ENCODE data around the gene ZBTB3.
A peak's percentile ranks its signal among the peaks of the same experiment; 100 is the strongest.

The ZBTB3 gene

DNA sequence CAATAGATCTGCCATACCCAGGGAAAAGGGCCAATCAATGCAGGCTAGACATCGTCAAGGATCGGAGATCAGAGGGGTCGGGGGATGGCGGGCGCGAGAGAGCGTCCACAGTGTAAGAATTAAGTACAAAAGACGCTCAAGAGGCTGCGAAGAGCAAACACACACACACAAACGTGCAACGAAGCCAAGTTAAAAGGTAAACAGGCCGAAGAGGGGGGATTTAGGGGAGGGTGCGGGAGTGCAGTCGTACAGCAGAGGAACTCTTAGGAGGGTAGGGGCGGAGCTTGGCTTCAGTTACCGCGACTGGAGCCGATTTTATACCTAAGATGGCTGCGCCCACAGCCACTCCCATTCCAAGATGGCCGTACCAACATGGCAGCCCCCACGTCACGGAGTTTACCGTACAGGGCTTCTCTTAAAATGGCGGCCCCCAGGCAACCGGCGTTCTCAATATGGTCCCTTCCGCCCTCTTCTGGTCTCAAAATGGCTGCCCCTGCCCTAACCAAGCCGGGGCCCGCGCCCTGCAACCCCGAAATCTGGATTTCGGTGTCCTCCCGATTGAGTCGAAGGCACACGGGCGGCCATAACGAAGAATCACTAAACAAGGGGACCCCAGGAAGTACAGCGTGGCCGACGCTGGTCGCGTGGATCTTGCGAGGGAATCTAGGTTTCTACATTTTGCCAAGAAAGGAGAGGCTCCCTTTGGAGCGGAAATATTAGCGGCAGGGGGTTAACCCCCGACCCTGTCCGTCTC lies 44.5 kb downstream of the ZBTB3 start (continued):
- TF ChIP-seq, protein P1, sequence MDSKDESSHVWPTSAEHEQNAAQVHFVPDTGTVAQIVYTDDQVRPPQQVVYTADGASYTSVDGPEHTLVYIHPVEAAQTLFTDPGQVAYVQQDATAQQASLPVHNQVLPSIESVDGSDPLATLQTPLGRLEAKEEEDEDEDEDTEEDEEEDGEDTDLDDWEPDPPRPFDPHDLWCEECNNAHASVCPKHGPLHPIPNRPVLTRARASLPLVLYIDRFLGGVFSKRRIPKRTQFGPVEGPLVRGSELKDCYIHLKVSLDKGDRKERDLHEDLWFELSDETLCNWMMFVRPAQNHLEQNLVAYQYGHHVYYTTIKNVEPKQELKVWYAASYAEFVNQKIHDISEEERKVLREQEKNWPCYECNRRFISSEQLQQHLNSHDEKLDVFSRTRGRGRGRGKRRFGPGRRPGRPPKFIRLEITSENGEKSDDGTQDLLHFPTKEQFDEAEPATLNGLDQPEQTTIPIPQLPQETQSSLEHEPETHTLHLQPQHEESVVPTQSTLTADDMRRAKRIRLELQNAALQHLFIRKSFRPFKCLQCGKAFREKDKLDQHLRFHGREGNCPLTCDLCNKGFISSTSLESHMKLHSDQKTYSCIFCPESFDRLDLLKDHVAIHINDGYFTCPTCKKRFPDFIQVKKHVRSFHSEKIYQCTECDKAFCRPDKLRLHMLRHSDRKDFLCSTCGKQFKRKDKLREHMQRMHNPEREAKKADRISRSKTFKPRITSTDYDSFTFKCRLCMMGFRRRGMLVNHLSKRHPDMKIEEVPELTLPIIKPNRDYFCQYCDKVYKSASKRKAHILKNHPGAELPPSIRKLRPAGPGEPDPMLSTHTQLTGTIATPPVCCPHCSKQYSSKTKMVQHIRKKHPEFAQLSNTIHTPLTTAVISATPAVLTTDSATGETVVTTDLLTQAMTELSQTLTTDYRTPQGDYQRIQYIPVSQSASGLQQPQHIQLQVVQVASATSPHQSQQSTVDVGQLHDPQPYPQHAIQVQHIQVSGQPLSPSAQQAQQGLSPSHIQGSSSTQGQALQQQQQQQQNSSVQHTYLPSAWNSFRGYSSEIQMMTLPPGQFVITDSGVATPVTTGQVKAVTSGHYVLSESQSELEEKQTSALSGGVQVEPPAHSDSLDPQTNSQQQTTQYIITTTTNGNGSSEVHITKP (tag by site-specific recombination; IDR thresholded peaks at IDR 0.05): peak; percentile 49
- TF ChIP-seq SP2 (tag by site-specific recombination; IDR thresholded peaks at IDR 0.05) (0 out of 2 replicates have a peak, but pooled peaks have one; percentile 10), ZNF341 (tag by site-specific recombination; IDR thresholded peaks at IDR 0.05; ENCODE audit: low read depth) (peak; percentile 49; the same call in 1 of the 2 replicates), ZSCAN23 (tag by site-specific recombination; IDR thresholded peaks at IDR 0.05) (no peak)
- TF ChIP-seq, protein P2, sequence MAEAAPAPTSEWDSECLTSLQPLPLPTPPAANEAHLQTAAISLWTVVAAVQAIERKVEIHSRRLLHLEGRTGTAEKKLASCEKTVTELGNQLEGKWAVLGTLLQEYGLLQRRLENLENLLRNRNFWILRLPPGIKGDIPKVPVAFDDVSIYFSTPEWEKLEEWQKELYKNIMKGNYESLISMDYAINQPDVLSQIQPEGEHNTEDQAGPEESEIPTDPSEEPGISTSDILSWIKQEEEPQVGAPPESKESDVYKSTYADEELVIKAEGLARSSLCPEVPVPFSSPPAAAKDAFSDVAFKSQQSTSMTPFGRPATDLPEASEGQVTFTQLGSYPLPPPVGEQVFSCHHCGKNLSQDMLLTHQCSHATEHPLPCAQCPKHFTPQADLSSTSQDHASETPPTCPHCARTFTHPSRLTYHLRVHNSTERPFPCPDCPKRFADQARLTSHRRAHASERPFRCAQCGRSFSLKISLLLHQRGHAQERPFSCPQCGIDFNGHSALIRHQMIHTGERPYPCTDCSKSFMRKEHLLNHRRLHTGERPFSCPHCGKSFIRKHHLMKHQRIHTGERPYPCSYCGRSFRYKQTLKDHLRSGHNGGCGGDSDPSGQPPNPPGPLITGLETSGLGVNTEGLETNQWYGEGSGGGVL (tag by site-specific recombination; IDR thresholded peaks at IDR 0.05): peak; percentile 93

DNA sequence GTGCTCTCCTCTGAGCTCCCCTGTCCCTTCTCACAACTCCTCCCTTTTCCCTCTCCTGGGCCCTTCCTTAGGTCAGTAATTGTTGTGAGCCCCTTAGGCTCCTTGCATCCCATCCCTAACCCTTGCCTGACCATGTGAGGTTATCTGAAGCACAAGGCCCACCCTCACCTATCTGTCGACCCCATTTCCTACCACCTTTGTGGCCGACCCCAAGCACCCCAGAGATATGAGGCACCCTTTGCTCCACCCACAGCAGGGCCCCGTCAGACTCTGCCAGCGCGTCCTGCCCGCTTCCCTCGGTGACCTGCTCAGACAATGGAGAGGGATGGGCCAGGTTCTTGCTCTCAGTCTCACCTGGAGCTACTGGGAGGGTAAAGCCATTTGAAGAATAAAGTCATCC lies 45.2 kb downstream of the ZBTB3 start:
- Histone ChIP-seq H3K9me3 (ENCODE audit: control insufficient read depth, insufficient read depth, low read depth, low read length) (no peaks in the 10 kb centered on the region), H3K27ac (ENCODE audit: extremely low read depth, low read depth, low read length) (no peak overlapping the region), H3K4me3 (ENCODE audit: low read depth, low read length) (no peak overlapping the region), H3K4me1 (ENCODE audit: control insufficient read depth, insufficient read depth, low read length) (peaks cover 3% of the 10 kb centered on the region; the same call in 1 of the 2 replicates), H3K36me3 (ENCODE audit: control insufficient read depth in 2 of 2, insufficient read depth in 1 of 2, low read length in 2 of 2) (peaks cover 0 to 89% of the 10 kb centered on the region in 2 experiments; a peak in 1 of 3 replicates)
- CTCF ChIA-PET: no interaction called here
- POLR2A ChIA-PET: interaction anchor here (0.8 to 3.4 kb wide), 10 partner anchors 10 to 133 kb away, joined by 3 to 11 read pairs (median 4); partner anchors contain the start of genes C11orf98, CSKMT, HNRNPUL2 and LBHD1
- peak; percentile 48 for TF ChIP-seq ZBTB48 (tag by site-specific recombination; IDR thresholded peaks at IDR 0.05)
- TF ChIP-seq ZNF24 (tag by site-specific recombination; IDR thresholded peaks at IDR 0.05): no peak

DNA sequence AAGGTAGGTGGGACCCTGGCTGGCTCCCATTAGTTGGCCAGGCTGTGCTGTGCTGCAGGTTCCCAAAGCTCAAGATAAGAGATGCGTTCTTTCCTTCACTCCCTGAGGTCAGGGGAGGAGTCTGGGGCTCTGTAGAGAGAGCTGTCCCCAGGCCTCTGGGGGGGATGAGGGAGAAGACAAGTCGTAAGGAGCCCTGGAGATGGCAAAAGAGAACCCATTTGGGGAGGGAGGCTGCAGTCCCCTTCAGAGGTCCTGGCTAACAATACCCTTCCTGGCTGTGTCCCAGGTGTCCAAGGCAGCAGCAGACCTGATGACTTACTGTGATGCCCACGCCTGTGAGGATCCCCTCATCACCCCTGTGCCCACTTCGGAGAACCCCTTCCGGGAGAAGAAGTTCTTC lies 45.6 kb downstream of the ZBTB3 start:
- CTCF ChIA-PET: no interaction called here
- TF ChIP-seq ZNF391 (tag by site-specific recombination; IDR thresholded peaks at IDR 0.05; ENCODE audit: borderline replicate concordance, low read depth) (no peak), ZNF664 (tag by site-specific recombination; IDR thresholded peaks at IDR 0.05) (no peak), ZNF211 (tag by site-specific recombination; IDR thresholded peaks at IDR 0.05; ENCODE audit: low read depth) (no peak), RBAK (tag by site-specific recombination; IDR thresholded peaks at IDR 0.05) (no peak), ZIC2 (tag by site-specific recombination; IDR thresholded peaks at IDR 0.05) (no peak), SP3 (tag by site-specific recombination; IDR thresholded peaks at IDR 0.05) (no peak), ZNF747 (tag by site-specific recombination; IDR thresholded peaks at IDR 0.05) (no peak), ZEB2 (tag by site-specific recombination; IDR thresholded peaks at IDR 0.05) (no peak), ZNF585B (tag by site-specific recombination; IDR thresholded peaks at IDR 0.05) (no peak), SCRT1 (tag by site-specific recombination; IDR thresholded peaks at IDR 0.05; ENCODE audit: borderline replicate concordance) (no peak), ZFHX2 (tag by site-specific recombination; conservative IDR thresholded peaks at IDR 0.05) (no peak), ZNF133 (tag by site-specific recombination; IDR thresholded peaks at IDR 0.05) (no peak), SCRT2 (tag by site-specific recombination; IDR thresholded peaks at IDR 0.05) (no peak), ZNF624 (tag by site-specific recombination; IDR thresholded peaks at IDR 0.05) (no peak), ZNF433 (tag by site-specific recombination; IDR thresholded peaks at IDR 0.05; ENCODE audit: low read depth) (no peak), GLIS2 (tag by site-specific recombination; IDR thresholded peaks at IDR 0.05) (no peak), ZNF2 (tag by site-specific recombination; IDR thresholded peaks at IDR 0.05) (no peak), ZSCAN30 (tag by site-specific recombination; IDR thresholded peaks at IDR 0.05) (no peak)
- TF ChIP-seq, protein P3, sequence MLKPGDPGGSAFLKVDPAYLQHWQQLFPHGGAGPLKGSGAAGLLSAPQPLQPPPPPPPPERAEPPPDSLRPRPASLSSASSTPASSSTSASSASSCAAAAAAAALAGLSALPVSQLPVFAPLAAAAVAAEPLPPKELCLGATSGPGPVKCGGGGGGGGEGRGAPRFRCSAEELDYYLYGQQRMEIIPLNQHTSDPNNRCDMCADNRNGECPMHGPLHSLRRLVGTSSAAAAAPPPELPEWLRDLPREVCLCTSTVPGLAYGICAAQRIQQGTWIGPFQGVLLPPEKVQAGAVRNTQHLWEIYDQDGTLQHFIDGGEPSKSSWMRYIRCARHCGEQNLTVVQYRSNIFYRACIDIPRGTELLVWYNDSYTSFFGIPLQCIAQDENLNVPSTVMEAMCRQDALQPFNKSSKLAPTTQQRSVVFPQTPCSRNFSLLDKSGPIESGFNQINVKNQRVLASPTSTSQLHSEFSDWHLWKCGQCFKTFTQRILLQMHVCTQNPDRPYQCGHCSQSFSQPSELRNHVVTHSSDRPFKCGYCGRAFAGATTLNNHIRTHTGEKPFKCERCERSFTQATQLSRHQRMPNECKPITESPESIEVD (tag by site-specific recombination; IDR thresholded peaks at IDR 0.05): no peak
- Histone ChIP-seq H3K4me3 (ENCODE audit: low read depth, low read length) (no peak overlapping the region), H3K9me3 (ENCODE audit: control insufficient read depth, insufficient read depth, low read depth, low read length) (no peaks in the 10 kb centered on the region), H3K27ac (ENCODE audit: extremely low read depth, low read depth, low read length) (no peak overlapping the region), H3K4me1 (ENCODE audit: control insufficient read depth, insufficient read depth, low read length) (peaks cover 3% of the 10 kb centered on the region; the same call in 1 of the 2 replicates), H3K36me3 (ENCODE audit: control insufficient read depth in 2 of 2, insufficient read depth in 1 of 2, low read length in 2 of 2) (peaks cover 0 to 89% of the 10 kb centered on the region in 2 experiments; a peak in 2 of 3 replicates)
- POLR2A ChIA-PET: interaction anchor here (0.8 to 3.4 kb wide), 10 partner anchors 10 to 133 kb away, joined by 3 to 15 read pairs (median 4); partner anchors contain the start of genes HNRNPUL2, LBHD1, TMEM179B and TUT1

All from HEK293 (cell line).